CD4-positive, CD25-positive, alpha-beta regulatory T cell (primary cell): ENCODE data around the gene FHL2. TPM values are rescaled to one million over a fixed set of nuclear protein-coding genes. Genes with fewer than 3 reads are reported as not detected.

Experiments
- ATAC-seq, 2 donors: fragments of 150-1000 bp; cut with Tn5 transposase; one replicate each; pipeline ENCODE4 v1.10.0; 2021; ENCODE audit warnings: low read depth in 2 of 2, moderate number of reproducible peaks in 2 of 2, moderate library complexity in 1 of 2
- DNase-seq, 3 donors: peaks; one replicate each; pipeline versions ENCODE4 v3.0.0 to v3.0.0-alpha.2; 2012 to 2022; ENCODE audit warnings: mixed read lengths in 1 of 3
- H3K27ac ChIP-seq: one replicate; pipeline ENCODE4 v1.7.0; 2013; ENCODE audit warnings: mild to moderate bottlenecking, low read length; ENCODE audit not compliant: insufficient read depth, poor library complexity, severe bottlenecking
- H3K27me3 ChIP-seq: one replicate; pipeline ENCODE4 v1.7.0; 2013; ENCODE audit warnings: low read length; ENCODE audit not compliant: control insufficient read depth, insufficient read depth
- H3K36me3 ChIP-seq: one replicate; pipeline ENCODE4 v1.7.0; 2013; ENCODE audit warnings: mild to moderate bottlenecking, low read length, moderate library complexity; ENCODE audit not compliant: control insufficient read depth, insufficient read depth
- H3K4me1 ChIP-seq: 2 replicates; pipeline ENCODE4 v1.7.0; 2013; ENCODE audit warnings: mild to moderate bottlenecking, low read length; ENCODE audit not compliant: insufficient read depth, control insufficient read depth, poor library complexity, severe bottlenecking
- H3K4me3 ChIP-seq: one replicate; pipeline ENCODE4 v1.7.0; 2013; ENCODE audit warnings: low read depth, mild to moderate bottlenecking, low read length, moderate library complexity
- H3K9me3 ChIP-seq, 2 experiments: 1 replicate in 1 of 2; 2 replicates in 1 of 2; pipeline ENCODE4 v1.7.0; 2013; ENCODE audit warnings: low read length in 2 of 2, mild to moderate bottlenecking in 1 of 2, moderate library complexity in 1 of 2; ENCODE audit not compliant: control insufficient read depth in 2 of 2
- H3K27ac Mint-ChIP-seq, 3 donors: one replicate each; pipeline ENCODE4 v1.8.0; 2020 to 2022; ENCODE audit warnings: mild to moderate bottlenecking in 3 of 3, mixed read lengths in 3 of 3, moderate library complexity in 2 of 3
- H3K27me3 Mint-ChIP-seq: one replicate; pipeline ENCODE4 v1.8.0; 2022; ENCODE audit warnings: mild to moderate bottlenecking, mixed read lengths
- H3K36me3 Mint-ChIP-seq: one replicate; pipeline ENCODE4 v1.8.0; 2020; ENCODE audit warnings: mixed read lengths
- H3K4me1 Mint-ChIP-seq, 4 donors: one replicate each; pipeline ENCODE4 v1.8.0; 2020 to 2022; ENCODE audit warnings: mixed read lengths in 4 of 4, mild to moderate bottlenecking in 1 of 4
- H3K4me3 Mint-ChIP-seq, 4 donors: one replicate each; pipeline ENCODE4 v1.8.0; 2020 to 2022; ENCODE audit warnings: mild to moderate bottlenecking in 4 of 4, mixed read lengths in 4 of 4, moderate library complexity in 3 of 4
- H3K9me3 Mint-ChIP-seq, 7 donors: one replicate each; pipeline ENCODE4 v1.8.0; 2020 to 2022; ENCODE audit warnings: mixed read lengths in 7 of 7, mild to moderate bottlenecking in 3 of 7, moderate library complexity in 2 of 7
- polyA plus RNA-seq, 4 donors: library from polyadenylated mRNA; unstranded; fragments of 300-500 nt; fragmentation: Illumina TruSeq; gene quantifications; one replicate each; pipeline ENCODE4 v1.2.3, GENCODE V29; 2021
- total RNA-seq: library from RNA; stranded (reverse); gene quantifications from one replicate; pipeline ENCODE4 v1.2.3, GENCODE V29; 2022

The FHL2 gene
- total and polyA plus RNA-seq, 5 donors from 2014 or later = 0.57 to 2.0 (median 1.1) TPM

- Histone ChIP-seq H3K27ac (no peak overlapping the region), H3K27me3 (peaks cover 4% of the 10 kb centered on the region), H3K4me1 (no peaks in the 10 kb centered on the region), H3K9me3 (no peaks in the 10 kb centered on the region), H3K4me3 (no peak overlapping the region), H3K36me3 (no peaks in the 10 kb centered on the region)
- Mint-ChIP-seq H3K27me3 (peaks cover 28% of the 10 kb centered on the region), H3K9me3 (no peaks in the 10 kb centered on the region), H3K27ac (no peak overlapping the region), H3K4me1 (no peaks in the 10 kb centered on the region), H3K4me3 (no peak overlapping the region), H3K36me3 (no peaks in the 10 kb centered on the region)
- DNase-seq (no peak), ATAC-seq (no peak)
Observed at GRCh38 chr2:105442056-105442455, 43.2 kb upstream of the FHL2 start.

GRCh38 chr2:105439141-105439540 is 40.3 kb upstream of the FHL2 start:
- no peak for DNase-seq

GRCh38 chr2:105438104-105438929 is 39.5 kb upstream of the FHL2 start:
- ATAC-seq (no peak), DNase-seq (no peak)
- no peak overlapping the region for H3K4me3 ChIP-seq
- H3K4me1 Mint-ChIP-seq = no peaks in the 10 kb centered on the region
- H3K36me3 ChIP-seq = no peaks in the 10 kb centered on the region
- no peaks in the 10 kb centered on the region for H3K9me3 Mint-ChIP-seq
- H3K27me3 ChIP-seq = peaks cover 7% of the 10 kb centered on the region
- no peaks in the 10 kb centered on the region for H3K9me3 ChIP-seq
- H3K27ac ChIP-seq = no peak overlapping the region
- H3K27me3 Mint-ChIP-seq = peaks cover 35% of the 10 kb centered on the region
- no peaks in the 10 kb centered on the region for H3K36me3 Mint-ChIP-seq
- no peak overlapping the region for H3K27ac Mint-ChIP-seq
- H3K4me3 Mint-ChIP-seq = no peak overlapping the region
- H3K4me1 ChIP-seq = no peaks in the 10 kb centered on the region

More at GRCh38 chr2:105439141-105439540, 40.3 kb upstream of the FHL2 start:
- no peaks in the 10 kb centered on the region for H3K36me3 Mint-ChIP-seq
- peaks cover 35% of the 10 kb centered on the region for H3K27me3 Mint-ChIP-seq
- H3K4me1 ChIP-seq = no peaks in the 10 kb centered on the region
- peaks cover 7% of the 10 kb centered on the region for H3K27me3 ChIP-seq
- H3K4me1 Mint-ChIP-seq = no peaks in the 10 kb centered on the region
- ATAC-seq = no peak
- H3K4me3 ChIP-seq = no peak overlapping the region
- no peak overlapping the region for H3K4me3 Mint-ChIP-seq
- no peaks in the 10 kb centered on the region for H3K36me3 ChIP-seq
- H3K9me3 Mint-ChIP-seq = no peaks in the 10 kb centered on the region
- no peaks in the 10 kb centered on the region for H3K9me3 ChIP-seq
- no peak overlapping the region for H3K27ac ChIP-seq
- H3K27ac Mint-ChIP-seq = no peak overlapping the region

DNA sequence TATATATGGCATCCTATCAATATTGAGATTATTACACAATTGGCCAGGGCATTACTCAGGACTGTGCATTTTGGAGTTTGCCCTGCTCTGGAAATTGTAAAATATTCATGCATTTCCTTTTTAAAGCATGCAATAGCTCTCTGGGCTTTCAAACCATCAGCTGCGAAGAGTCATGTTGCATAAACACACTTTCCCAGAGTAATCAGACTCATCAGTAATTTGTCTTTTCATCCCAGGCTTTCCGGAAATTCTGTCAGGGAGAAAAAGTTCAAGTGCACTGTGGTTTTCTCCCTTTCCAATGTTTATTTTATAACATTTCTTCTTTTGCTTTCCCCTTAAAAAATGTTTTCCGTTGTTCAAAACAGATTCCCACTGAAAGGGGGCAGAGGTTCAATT is 38.9 kb upstream of the FHL2 start:
- H3K4me3 Mint-ChIP-seq = no peak overlapping the region
- no peak overlapping the region for H3K27ac Mint-ChIP-seq
- no peak overlapping the region for H3K27ac ChIP-seq
- peaks cover 35% of the 10 kb centered on the region for H3K27me3 Mint-ChIP-seq
- H3K9me3 Mint-ChIP-seq = no peaks in the 10 kb centered on the region
- no peaks in the 10 kb centered on the region for H3K9me3 ChIP-seq
- no peaks in the 10 kb centered on the region for H3K36me3 Mint-ChIP-seq
- DNase-seq = no peak
- ATAC-seq = no peak
- H3K27me3 ChIP-seq = peaks cover 7% of the 10 kb centered on the region
- no peaks in the 10 kb centered on the region for H3K4me1 Mint-ChIP-seq
- no peaks in the 10 kb centered on the region for H3K4me1 ChIP-seq
- no peak overlapping the region for H3K4me3 ChIP-seq
- no peaks in the 10 kb centered on the region for H3K36me3 ChIP-seq

GRCh38 chr2:105432749-105433148 is 33.9 kb upstream of the FHL2 start:
- H3K27me3 ChIP-seq = peaks cover 7% of the 10 kb centered on the region
- no peaks in the 10 kb centered on the region for H3K9me3 Mint-ChIP-seq
- DNase-seq (no peak), ATAC-seq (no peak)
- H3K36me3 ChIP-seq = no peaks in the 10 kb centered on the region
- no peaks in the 10 kb centered on the region for H3K4me1 ChIP-seq
- peaks cover 0 to 4% (median 0%) of the 10 kb centered on the region in 4 donors for H3K4me1 Mint-ChIP-seq
- H3K4me3 ChIP-seq = no peak overlapping the region
- H3K4me3 Mint-ChIP-seq = no peak overlapping the region
- no peak overlapping the region for H3K27ac Mint-ChIP-seq
- no peak overlapping the region for H3K27ac ChIP-seq
- H3K27me3 Mint-ChIP-seq = peaks cover 19% of the 10 kb centered on the region
- H3K36me3 Mint-ChIP-seq = no peaks in the 10 kb centered on the region
- H3K9me3 ChIP-seq = no peaks in the 10 kb centered on the region

- ATAC-seq = no peak
- H3K27me3 Mint-ChIP-seq = peaks cover 19% of the 10 kb centered on the region
- H3K27ac Mint-ChIP-seq = peak overlapping the region in 1 of 3 donors; percentile 14
- H3K4me1 Mint-ChIP-seq = peaks cover 2 to 12% (median 4%) of the 10 kb centered on the region in 4 donors
- DNase-seq = no peak
- H3K9me3 Mint-ChIP-seq = no peaks in the 10 kb centered on the region
- Histone ChIP-seq H3K9me3 (no peaks in the 10 kb centered on the region), H3K27me3 (peaks cover 2% of the 10 kb centered on the region), H3K36me3 (no peaks in the 10 kb centered on the region), H3K27ac (no peak overlapping the region), H3K4me1 (peaks cover 6% of the 10 kb centered on the region), H3K4me3 (no peak overlapping the region)
- H3K4me3 Mint-ChIP-seq = no peak overlapping the region
- H3K36me3 Mint-ChIP-seq = no peaks in the 10 kb centered on the region
Observed at GRCh38 chr2:105432044-105432399, 33.2 kb upstream of the FHL2 start.

DNA sequence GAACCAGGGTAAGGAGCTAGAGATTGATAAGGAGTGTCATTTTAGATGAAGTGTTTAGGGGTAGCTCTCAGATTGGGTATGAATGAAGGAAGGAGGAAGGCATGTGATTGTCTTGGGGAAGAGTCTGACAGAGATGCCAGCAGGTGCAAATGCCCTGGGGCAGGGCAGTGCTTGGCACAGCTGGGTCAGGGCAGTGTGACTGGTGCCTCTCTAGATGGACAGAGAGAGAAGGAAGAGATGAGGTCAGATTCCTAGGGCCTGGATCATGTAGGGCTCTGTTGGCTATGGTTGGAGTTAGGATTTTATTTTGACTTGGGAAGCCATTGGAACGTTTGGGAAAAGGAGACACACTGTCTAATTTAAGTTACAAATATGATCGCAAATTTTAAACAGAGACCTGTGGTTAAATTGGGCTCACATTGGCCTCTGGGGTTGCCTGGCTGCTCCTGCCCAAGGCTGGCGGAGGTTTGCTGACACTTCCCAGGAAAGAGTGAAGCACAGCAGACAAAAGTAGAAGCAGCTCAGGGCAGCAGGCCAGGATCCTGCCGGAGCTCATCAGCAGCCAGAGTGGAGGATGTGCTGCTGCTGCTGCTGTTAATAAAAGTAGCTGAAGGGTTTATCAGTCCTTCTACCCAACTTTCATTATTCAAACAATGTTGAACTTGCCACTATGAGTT is 32.7 kb upstream of the FHL2 start:
- no peak for ATAC-seq
- Histone ChIP-seq H3K27me3 (peaks cover 2% of the 10 kb centered on the region), H3K4me1 (peaks cover 11% of the 10 kb centered on the region), H3K27ac (no peak overlapping the region), H3K4me3 (no peak overlapping the region), H3K9me3 (no peaks in the 10 kb centered on the region), H3K36me3 (no peaks in the 10 kb centered on the region)
- H3K9me3 Mint-ChIP-seq = no peaks in the 10 kb centered on the region
- no peak overlapping the region for H3K4me3 Mint-ChIP-seq
- no peak for DNase-seq
- H3K36me3 Mint-ChIP-seq = no peaks in the 10 kb centered on the region
- H3K27me3 Mint-ChIP-seq = peaks cover 21% of the 10 kb centered on the region
- no peak overlapping the region for H3K27ac Mint-ChIP-seq
- peaks cover 6 to 17% (median 8%) of the 10 kb centered on the region in 4 donors for H3K4me1 Mint-ChIP-seq
